Uterus (tissue), 4 donors: Measurements from ENCODE around the gene CTPS2. TPM values are rescaled to one million over a fixed set of nuclear protein-coding genes. Genes with fewer than 3 reads are reported as not detected.
"Not testable (repeated sequence)": the region's sequence is repeated elsewhere in the genome, so short reads cannot be mapped to it uniquely, and the experiment has no call there.

Experiments
- DNase-seq, 2 donors: peaks; one replicate each; pipeline ENCODE4 v3.0.0-alpha.2; 2019 to 2020
- H3K27ac ChIP-seq, 2 donors: fragments of 200-600 bp; sonication (generic); 1 replicate in 1 of 2; 2 replicates in 1 of 2; pipeline ENCODE4 v1.5.1; 2016 to 2018
- H3K27me3 ChIP-seq, 2 donors: fragments of 200-600 bp; sonication (generic); one replicate each; pipeline ENCODE4 v1.5.1; 2018 to 2019; ENCODE audit warnings: control low read depth in 1 of 2
- H3K36me3 ChIP-seq, 2 donors: fragments of 200-600 bp; sonication (generic); one replicate each; pipeline ENCODE4 v1.5.1; 2019; ENCODE audit warnings: control low read depth in 1 of 2
- H3K4me1 ChIP-seq, 2 donors: fragments of 200-600 bp; sonication (generic); one replicate each; pipeline ENCODE4 v1.5.1; 2018 to 2019; ENCODE audit warnings: control low read depth in 1 of 2
- H3K4me3 ChIP-seq, 2 donors: fragments of 200-600 bp; sonication (generic); 1 replicate in 1 of 2; 2 replicates in 1 of 2; pipeline ENCODE4 v1.5.1; 2018 to 2019; ENCODE audit warnings: mild to moderate bottlenecking in 1 of 2
- H3K9me3 ChIP-seq, 2 donors: fragments of 200-600 bp; sonication (generic); one replicate each; pipeline ENCODE4 v1.5.1; 2019; ENCODE audit warnings: control low read depth in 1 of 2
- CTCF ChIP-seq, 4 experiments: fragments of 200-600 bp in 2 of 4; fragments of 450-650 bp in 2 of 4; sonication (generic) in 2 of 4; IDR thresholded peaks; one replicate each; pipeline ENCODE4 v1.5.1; 2016 to 2019; ENCODE audit warnings: antibody characterized with exemption in 4 of 4, mild to moderate bottlenecking in 2 of 4, moderate library complexity in 1 of 4
- POLR2A ChIP-seq, 2 donors: fragments of 450-650 bp; IDR thresholded peaks; one replicate each; pipeline ENCODE4 v1.6.1; 2016; ENCODE audit warnings: antibody characterized with exemption in 2 of 2, mild to moderate bottlenecking in 1 of 2, moderate library complexity in 1 of 2
- intact Hi-C: fragments of 100-400 bp; cut with DNase I; formaldehyde crosslinking; loops from one replicate; pipeline ENCODE4 v1.15.1; 2023; ENCODE audit warnings: low total_unique reads
- total RNA-seq, 4 donors: library from RNA; depleted of rRNA in 3 of 4; stranded (reverse); fragments of >200 nt in 3 of 4; gene quantifications; one replicate each; pipeline versions ENCODE4 v1.1.0 to v1.2.4, GENCODE V29; 2014 to 2023
- donor health status: DM: yes; HTN: yes; CAD: no.

The CTPS2 gene
- total RNA-seq, 4 donors from 2014 or later, result 7.1 to 48.9 (median 14.8) TPM

- Histone ChIP-seq H3K36me3 (no peaks in the 10 kb centered on the region), H3K4me3 (no peak overlapping the region), H3K9me3 (no peaks in the 10 kb centered on the region)
Observed at GRCh38 chrX:16617382-16617781, 95.1 kb downstream of the CTPS2 start.

GRCh38 chrX:16612257-16612897 lies 100.1 kb downstream of the CTPS2 start:
- H3K4me3 ChIP-seq, result no peak overlapping the region
- no peaks in the 10 kb centered on the region for H3K9me3 ChIP-seq
- H3K4me1 ChIP-seq, result no peaks in the 10 kb centered on the region
- intact Hi-C loops, result no loop called here
- DNase-seq, result no peak
- H3K36me3 ChIP-seq, result no peaks in the 10 kb centered on the region
- TF ChIP-seq POLR2A (IDR thresholded peaks at IDR 0.05) (no peak), CTCF (IDR thresholded peaks at IDR 0.05) (no peak)
- no peaks in the 10 kb centered on the region for H3K27me3 ChIP-seq
- no peak overlapping the region for H3K27ac ChIP-seq

More at GRCh38 chrX:16617382-16617781, 95.1 kb downstream of the CTPS2 start:
- H3K27me3 ChIP-seq, result peaks cover 0 to 5% of the 10 kb centered on the region in 2 donors
- no peak overlapping the region for H3K27ac ChIP-seq
- TF ChIP-seq POLR2A (IDR thresholded peaks at IDR 0.05), result no peak
- TF ChIP-seq CTCF (IDR thresholded peaks at IDR 0.05), result no peak
- intact Hi-C loops, result no loop called here
- no peak for DNase-seq
- H3K4me1 ChIP-seq, result no peaks in the 10 kb centered on the region

GRCh38 chrX:16610654-16611053 lies 101.8 kb downstream of the CTPS2 start:
- H3K4me1 ChIP-seq, H3K4me3 ChIP-seq, H3K27me3 ChIP-seq, DNase-seq, H3K36me3 ChIP-seq, intact Hi-C loops, H3K27ac ChIP-seq, H3K9me3 ChIP-seq: not testable (repeated sequence)

GRCh38 chrX:16610121-16610621 lies 102.3 kb downstream of the CTPS2 start:
- no peak overlapping the region for H3K4me3 ChIP-seq
- H3K27me3 ChIP-seq, result no peaks in the 10 kb centered on the region
- intact Hi-C loops, result no loop called here
- no peaks in the 10 kb centered on the region for H3K4me1 ChIP-seq
- DNase-seq, result no peak
- no peak overlapping the region for H3K27ac ChIP-seq
- H3K9me3 ChIP-seq, result no peaks in the 10 kb centered on the region
- TF ChIP-seq CTCF (IDR thresholded peaks at IDR 0.05), result no peak
- TF ChIP-seq POLR2A (IDR thresholded peaks at IDR 0.05), result no peak
- no peaks in the 10 kb centered on the region for H3K36me3 ChIP-seq

- no peak for TF ChIP-seq POLR2A (IDR thresholded peaks at IDR 0.05)
- TF ChIP-seq CTCF (IDR thresholded peaks at IDR 0.05), result no peak
- Histone ChIP-seq H3K27ac (no peak overlapping the region), H3K4me3 (no peak overlapping the region), H3K27me3 (no peaks in the 10 kb centered on the region), H3K4me1 (no peaks in the 10 kb centered on the region), H3K36me3 (no peaks in the 10 kb centered on the region), H3K9me3 (no peaks in the 10 kb centered on the region)
- intact Hi-C loops, result no loop called here
- no peak for DNase-seq
Observed at GRCh38 chrX:16606142-16606720, 106.2 kb downstream of the CTPS2 start.
